ENCODE measurements around the gene BMPR1A.

GRCh38 chr10:86732771-86733170 lies 23.6 kb upstream of the BMPR1A start:
- no peak for TF ChIP-seq POLR2A (IDR thresholded peaks at IDR 0.05)
- TF ChIP-seq, protein P1, sequence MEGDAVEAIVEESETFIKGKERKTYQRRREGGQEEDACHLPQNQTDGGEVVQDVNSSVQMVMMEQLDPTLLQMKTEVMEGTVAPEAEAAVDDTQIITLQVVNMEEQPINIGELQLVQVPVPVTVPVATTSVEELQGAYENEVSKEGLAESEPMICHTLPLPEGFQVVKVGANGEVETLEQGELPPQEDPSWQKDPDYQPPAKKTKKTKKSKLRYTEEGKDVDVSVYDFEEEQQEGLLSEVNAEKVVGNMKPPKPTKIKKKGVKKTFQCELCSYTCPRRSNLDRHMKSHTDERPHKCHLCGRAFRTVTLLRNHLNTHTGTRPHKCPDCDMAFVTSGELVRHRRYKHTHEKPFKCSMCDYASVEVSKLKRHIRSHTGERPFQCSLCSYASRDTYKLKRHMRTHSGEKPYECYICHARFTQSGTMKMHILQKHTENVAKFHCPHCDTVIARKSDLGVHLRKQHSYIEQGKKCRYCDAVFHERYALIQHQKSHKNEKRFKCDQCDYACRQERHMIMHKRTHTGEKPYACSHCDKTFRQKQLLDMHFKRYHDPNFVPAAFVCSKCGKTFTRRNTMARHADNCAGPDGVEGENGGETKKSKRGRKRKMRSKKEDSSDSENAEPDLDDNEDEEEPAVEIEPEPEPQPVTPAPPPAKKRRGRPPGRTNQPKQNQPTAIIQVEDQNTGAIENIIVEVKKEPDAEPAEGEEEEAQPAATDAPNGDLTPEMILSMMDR (IDR thresholded peaks at IDR 0.05): no peak
